Dermis blood vessel endothelial cell (primary cell): ENCODE measurements around the gene HDGFL2. TPM values are rescaled to one million over a fixed set of nuclear protein-coding genes. Genes with fewer than 3 reads are reported as not detected.

Source experiments
- DNase-seq: peaks from one replicate; pipeline ENCODE4 v3.0.0; 2010
- total RNA-seq: library from RNA; depleted of rRNA; stranded (reverse); fragments of >200 nt; gene quantifications from 2 replicates; pipeline ENCODE4 v1.2.3, GENCODE V29; 2014

Gene HDGFL2
- total RNA-seq, 1 donor from 2014 or later = 49.7 TPM

GRCh38 chr19:4445963-4446703 is 26.0 kb upstream of the HDGFL2 start:
- no peak for DNase-seq

DNA sequence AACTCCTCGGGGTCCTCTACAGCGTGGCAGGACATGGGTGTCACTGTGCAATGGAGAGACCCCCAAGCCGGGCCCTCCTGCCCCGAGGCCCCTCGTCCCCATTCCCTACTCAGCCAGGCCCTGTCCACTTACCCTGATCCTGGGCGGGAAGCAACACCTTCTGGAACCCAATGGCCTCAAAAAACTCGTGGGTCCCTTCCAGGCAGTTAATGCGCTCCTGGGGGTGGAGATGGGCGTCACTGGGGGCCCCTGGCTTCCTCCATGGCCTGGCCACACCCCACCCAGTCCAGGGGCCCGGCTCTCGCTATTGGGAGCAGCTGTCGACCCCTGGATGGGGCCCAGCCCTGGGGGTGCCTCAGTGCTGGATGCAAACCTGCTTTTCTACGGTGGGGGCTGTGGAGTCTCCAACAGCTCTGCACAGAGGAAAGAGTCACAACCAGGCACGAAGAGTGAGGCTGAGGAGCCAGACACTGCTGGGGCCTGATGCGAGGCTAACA is 25.3 kb upstream of the HDGFL2 start:
- no peak for DNase-seq

- DNase-seq = no peak
Observed at GRCh38 chr19:4447327-4448146, 24.6 kb upstream of the HDGFL2 start.

GRCh38 chr19:4448147-4448985 is 23.7 kb upstream of the HDGFL2 start:
- no peak for DNase-seq

DNA sequence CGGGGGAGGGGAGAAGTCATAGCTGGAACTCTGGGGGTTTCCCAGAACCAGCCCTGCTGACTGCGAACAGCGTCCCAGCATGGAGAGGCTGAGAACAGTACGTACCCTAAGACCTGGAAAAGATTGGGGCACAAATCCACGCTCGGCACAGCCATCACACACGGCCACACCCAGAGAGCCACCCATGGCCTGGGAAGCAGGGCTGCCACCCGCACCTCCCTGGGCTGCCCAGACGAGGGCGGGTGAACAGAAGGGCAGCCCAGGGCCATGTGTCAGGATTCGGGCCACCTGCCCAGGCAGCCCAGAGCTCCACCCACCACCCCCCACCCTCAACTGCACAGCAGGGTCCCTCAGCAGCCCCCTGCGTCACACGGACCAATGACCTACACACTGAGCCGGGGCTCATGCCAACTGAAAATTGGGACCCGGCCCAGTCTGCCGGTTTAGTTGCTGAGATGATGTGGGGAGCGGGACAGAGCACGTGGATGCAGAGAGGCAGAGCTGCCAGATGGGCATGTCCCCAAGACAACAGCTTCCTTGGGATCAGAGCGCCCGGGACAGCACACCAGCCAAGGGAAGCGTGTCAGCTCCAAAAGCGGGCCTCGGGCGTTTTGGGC is 23.0 kb upstream of the HDGFL2 start:
- DNase-seq = no peak

DNA sequence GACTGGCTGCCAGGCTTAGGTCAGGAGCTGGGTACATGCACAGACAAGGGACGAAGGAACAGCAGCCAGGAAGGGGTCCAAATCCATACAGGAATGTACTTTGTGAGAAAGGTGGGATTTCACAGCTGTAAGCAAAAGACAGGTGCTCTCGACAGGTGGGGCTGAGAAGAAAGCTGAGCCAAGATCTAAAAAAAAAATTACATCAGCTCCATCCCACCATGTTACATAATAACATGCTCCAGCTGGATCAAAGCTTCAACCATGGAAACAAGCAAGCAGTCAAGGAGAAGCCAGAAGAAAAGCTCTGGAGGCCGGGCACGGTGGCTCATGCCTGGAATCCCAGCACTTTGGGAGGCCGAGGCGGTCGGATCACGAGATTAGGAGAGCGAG is 22.5 kb upstream of the HDGFL2 start:
- no peak for DNase-seq

DNA sequence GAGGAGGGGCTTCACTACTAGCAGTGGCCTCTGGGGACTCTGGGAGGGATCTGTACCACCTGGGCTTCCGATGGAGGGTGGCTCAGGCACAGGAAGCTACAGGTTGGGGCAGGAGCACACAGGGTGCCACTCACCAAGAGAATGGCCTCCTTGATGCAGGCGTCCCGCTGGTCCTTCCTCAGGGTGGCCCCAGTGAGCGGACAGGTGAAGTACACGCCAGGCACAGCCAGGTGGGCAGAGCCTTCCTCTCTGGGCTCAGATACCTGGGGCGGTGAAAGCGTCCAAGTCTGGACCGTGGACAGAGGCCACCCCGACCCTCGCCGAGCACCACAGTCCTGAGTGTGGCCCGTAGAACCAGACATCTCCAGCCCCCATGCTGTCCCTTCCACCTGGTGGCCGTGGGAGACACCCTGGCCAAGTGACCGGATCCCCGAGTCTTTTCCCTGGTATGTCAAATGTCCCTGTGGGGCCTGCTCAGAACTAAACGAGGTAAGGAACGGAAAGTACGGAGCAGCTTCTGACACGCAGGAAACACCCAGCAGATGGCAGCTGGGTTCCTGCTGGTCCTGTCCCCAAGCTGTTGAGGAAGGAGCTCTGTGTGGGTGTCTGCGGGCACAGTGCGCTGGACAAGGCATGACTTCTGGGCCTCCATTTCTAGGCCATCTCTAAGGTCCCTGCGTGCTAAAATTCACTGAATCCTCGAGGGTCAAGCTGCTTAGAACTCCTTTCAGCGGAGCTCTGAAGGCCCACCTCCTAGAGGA is 19.7 kb upstream of the HDGFL2 start:
- DNase-seq = no peak

GRCh38 chr19:4453232-4454179 is 18.6 kb upstream of the HDGFL2 start:
- no peak for DNase-seq

GRCh38 chr19:4454747-4455718 is 17.1 kb upstream of the HDGFL2 start:
- DNase-seq = no peak

- peak; percentile 15 for DNase-seq
Observed at GRCh38 chr19:4455719-4456475, 16.2 kb upstream of the HDGFL2 start.

GRCh38 chr19:4456476-4456842 is 15.6 kb upstream of the HDGFL2 start:
- DNase-seq = peak; percentile 61

GRCh38 chr19:4456843-4457653 is 15.0 kb upstream of the HDGFL2 start:
- peak; percentile 72 for DNase-seq

GRCh38 chr19:4457654-4458395 is 14.3 kb upstream of the HDGFL2 start, which contains the start of gene UBXN6:
UBXN6 (minus strand) TSS chr19:4457794; CDS start chr19:4457697, 97 bp downstream.
- peak; percentile 99 for DNase-seq

- DNase-seq = no peak
Observed at GRCh38 chr19:4464815-4465581, 7.1 kb upstream of the HDGFL2 start.

- no peak for DNase-seq
Observed at GRCh38 chr19:4467835-4468234, 4.3 kb upstream of the HDGFL2 start.
